Limb (tissue), 2 donors: ENCODE data around the gene WDFY3.

Source experiments
- DNase-seq, 2 donors: peaks; one replicate each; pipeline ENCODE4 v3.0.0-alpha.2; 2016; ENCODE audit errors: extremely low spot score in 2 of 2

The WDFY3 gene

GRCh38 chr4:84948056-84948455, 18.4 kb downstream of the WDFY3 start:
- DNase-seq: no peak

- no peak for DNase-seq
Observed at GRCh38 chr4:84944947-84945346, 21.5 kb downstream of the WDFY3 start.

GRCh38 chr4:84940960-84941359, 25.5 kb downstream of the WDFY3 start:
- no peak for DNase-seq

- no peak for DNase-seq
Observed at GRCh38 chr4:84939113-84939512, 27.4 kb downstream of the WDFY3 start.

- peak in 1 of 2 donors; percentile 12 for DNase-seq
Observed at GRCh38 chr4:84938316-84938715, 28.2 kb downstream of the WDFY3 start.

GRCh38 chr4:84937381-84937977, 29.0 kb downstream of the WDFY3 start:
- DNase-seq: no peak

- no peak for DNase-seq
Observed at GRCh38 chr4:84936123-84936522, 30.4 kb downstream of the WDFY3 start.

- no peak for DNase-seq
Observed at GRCh38 chr4:84932462-84932861, 34.0 kb downstream of the WDFY3 start.

- DNase-seq: no peak
Observed at GRCh38 chr4:84931961-84932360, 34.5 kb downstream of the WDFY3 start.

GRCh38 chr4:84931274-84931673, 35.2 kb downstream of the WDFY3 start:
- no peak for DNase-seq

- no peak for DNase-seq
Observed at GRCh38 chr4:84928089-84928488, 38.4 kb downstream of the WDFY3 start.

GRCh38 chr4:84927428-84927827, 39.1 kb downstream of the WDFY3 start:
- no peak for DNase-seq

- DNase-seq: no peak
Observed at GRCh38 chr4:84925558-84925957, 40.9 kb downstream of the WDFY3 start.

- DNase-seq: no peak
Observed at GRCh38 chr4:84924434-84924833, 42.1 kb downstream of the WDFY3 start.

GRCh38 chr4:84920617-84921016, 45.9 kb downstream of the WDFY3 start:
- DNase-seq: no peak

GRCh38 chr4:84917869-84918600, 48.5 kb downstream of the WDFY3 start:
- no peak for DNase-seq

- DNase-seq: no peak
Observed at GRCh38 chr4:84917086-84917821, 49.2 kb downstream of the WDFY3 start.

- DNase-seq: no peak
Observed at GRCh38 chr4:84916227-84916626, 50.3 kb downstream of the WDFY3 start.

GRCh38 chr4:84915396-84915780, 51.1 kb downstream of the WDFY3 start:
- DNase-seq: peak in 1 of 2 donors; percentile 15

GRCh38 chr4:84914686-84915395, 51.6 kb downstream of the WDFY3 start:
- no peak for DNase-seq

GRCh38 chr4:84913176-84913575, 53.3 kb downstream of the WDFY3 start:
- DNase-seq: no peak

- no peak for DNase-seq
Observed at GRCh38 chr4:84912741-84913140, 53.7 kb downstream of the WDFY3 start.
